LHCN-M2 (cell line): Measurements from ENCODE around the gene CDCA8. TPM values are rescaled to one million over a fixed set of nuclear protein-coding genes. Genes with fewer than 3 reads are reported as not detected.
A peak's percentile ranks its signal among the peaks of the same experiment; 100 is the strongest.
"Not testable (repeated sequence)": the region's sequence is repeated elsewhere in the genome, so short reads cannot be mapped to it uniquely, and the experiment has no call there.

ENCODE experiments used
- DNase-seq: peaks from one replicate; pipeline ENCODE4 v3.0.0-alpha.2; 2012; ENCODE audit warnings: low read depth
- total RNA-seq: library from RNA; depleted of rRNA; stranded (reverse); fragments of >200 nt; gene quantifications from 2 replicates; pipeline ENCODE4 v1.2.3, GENCODE V29; 2014; rRNA removed

The CDCA8 gene
- total RNA-seq, 1 experiment from 2014 or later, result 47.6 TPM

GRCh38 chr1:37732111-37732780, 39.9 kb downstream of the CDCA8 start:
- no peak for DNase-seq

DNA sequence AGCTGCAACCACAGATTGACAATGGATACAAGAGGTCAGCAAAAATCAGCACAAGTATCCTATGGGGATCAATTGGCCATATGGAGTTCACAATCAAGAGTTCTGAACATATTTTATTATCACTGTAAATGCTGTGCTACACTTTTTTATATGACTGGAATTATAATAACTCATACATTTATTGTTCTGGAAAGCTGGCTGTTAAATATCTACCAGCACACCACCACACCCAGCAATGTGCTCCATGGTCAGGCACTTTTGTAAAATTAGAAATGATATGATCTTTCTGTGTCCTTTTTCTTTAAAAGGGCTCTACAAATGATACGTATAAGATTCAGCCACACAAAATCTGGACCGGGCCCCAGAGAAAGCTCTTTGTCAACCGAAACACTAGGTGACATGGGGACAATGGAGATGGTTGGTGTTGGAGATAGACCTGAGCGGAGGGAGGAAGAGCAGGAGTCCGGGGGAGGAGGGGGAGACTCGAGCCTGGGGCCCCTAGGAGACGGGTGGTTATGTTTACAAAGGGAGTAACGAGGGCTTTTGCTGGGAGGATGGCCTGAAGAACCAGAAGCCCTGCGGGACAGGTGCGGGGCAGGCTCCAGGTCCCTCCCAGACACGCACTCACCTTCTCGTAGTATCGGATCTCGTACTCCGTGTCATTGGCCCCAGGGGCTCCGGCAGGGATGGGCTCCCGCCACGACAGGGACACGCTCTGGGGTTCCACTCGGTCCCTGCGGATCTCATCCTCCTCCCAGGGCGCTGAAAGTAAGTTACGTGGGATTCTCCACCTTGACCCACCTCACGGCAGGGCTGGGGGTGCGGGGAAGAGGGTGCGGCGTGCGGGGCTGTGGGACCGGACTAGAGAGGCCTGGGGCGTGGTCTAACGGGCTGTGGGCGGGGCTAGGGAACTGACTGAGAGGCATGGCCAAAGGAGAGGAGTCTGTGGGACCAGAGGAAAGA, 42.6 kb downstream of the CDCA8 start:
- no peak for DNase-seq

DNA sequence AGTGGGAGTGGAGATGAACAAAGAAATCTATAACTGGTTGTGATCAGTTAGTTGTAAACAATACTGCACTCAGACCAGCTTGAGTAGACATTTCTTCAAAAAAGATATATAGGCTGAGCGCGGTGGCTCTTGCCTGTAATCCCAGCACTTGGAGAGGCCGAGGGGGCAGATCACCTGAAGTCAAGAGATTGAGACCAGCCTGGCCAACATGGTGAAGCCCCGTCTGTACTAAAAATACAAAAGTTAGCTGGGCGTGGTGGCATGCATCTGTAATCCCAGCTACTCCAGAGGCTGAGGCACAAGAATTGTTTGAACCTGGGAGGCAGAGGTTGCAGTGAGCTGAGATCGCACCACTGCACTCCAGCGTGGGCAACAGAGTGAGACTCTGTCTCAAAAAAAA, 45.7 kb downstream of the CDCA8 start:
- not testable (repeated sequence) for DNase-seq

GRCh38 chr1:37738619-37739018, 46.3 kb downstream of the CDCA8 start:
- not testable (repeated sequence) for DNase-seq

DNA sequence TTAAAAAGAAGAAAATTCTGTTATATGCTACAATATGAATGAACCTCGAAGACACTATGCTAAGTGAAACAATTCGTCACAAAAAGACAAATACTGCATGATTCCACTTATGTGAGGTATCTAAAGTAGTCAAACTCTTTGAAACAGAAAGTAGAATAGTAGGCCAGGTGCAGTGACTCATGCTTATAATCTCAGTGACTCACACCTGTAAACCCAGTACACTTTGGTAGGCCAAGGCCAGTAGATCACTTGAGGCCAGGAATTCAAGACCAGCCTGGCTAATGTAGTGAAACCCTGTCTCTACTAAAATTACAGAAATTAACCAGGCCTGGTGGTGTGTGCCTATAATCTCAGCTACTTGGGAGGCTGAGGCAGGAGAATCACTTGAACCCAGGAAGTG, 46.9 kb downstream of the CDCA8 start:
- peak; percentile 24 for DNase-seq

DNA sequence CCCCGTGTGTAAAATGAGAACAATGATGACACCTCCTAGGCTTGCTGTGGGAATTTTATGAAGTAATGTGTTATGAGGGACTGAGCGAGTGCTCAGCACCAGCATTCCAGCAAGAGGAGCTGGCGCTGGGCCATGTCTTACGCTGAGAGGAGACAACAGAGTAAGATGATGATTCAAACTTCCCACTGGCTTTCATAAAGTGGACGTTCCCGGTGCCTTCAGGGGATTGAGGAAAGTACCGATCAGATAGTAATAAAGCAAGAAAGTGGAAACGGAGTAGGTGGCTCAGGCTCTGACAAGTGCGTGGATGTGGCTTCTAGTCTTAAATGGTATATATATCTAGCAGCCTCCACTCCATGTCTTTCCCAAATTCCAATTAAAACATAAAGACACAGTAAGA, 48.8 kb downstream of the CDCA8 start:
- DNase-seq, result peak; percentile 30

GRCh38 chr1:37741662-37742061, 49.3 kb downstream of the CDCA8 start:
- DNase-seq, result no peak

GRCh38 chr1:37746806-37747205, 54.5 kb downstream of the CDCA8 start:
- DNase-seq, result no peak

DNA sequence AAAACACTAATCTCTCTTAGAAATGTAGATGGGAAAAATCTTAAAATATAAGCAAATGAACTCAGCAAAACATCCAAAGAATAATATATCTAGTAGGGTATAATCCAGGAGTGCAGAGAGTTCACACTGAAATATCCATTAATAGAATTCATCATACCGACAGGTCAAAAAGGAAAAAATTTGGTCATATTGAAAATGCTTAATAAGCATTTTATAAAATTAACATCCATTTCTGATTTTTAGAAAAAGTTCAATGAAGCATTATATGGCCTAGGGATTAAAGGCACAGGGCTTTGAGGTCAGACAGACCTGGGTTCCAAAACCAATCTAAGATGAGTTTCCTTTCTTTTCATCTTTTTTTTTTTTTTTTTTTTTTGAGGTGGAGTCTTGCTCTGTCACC, 56.2 kb downstream of the CDCA8 start:
- DNase-seq, result no peak

GRCh38 chr1:37752213-37752582, 59.9 kb downstream of the CDCA8 start:
- DNase-seq, result no peak

DNA sequence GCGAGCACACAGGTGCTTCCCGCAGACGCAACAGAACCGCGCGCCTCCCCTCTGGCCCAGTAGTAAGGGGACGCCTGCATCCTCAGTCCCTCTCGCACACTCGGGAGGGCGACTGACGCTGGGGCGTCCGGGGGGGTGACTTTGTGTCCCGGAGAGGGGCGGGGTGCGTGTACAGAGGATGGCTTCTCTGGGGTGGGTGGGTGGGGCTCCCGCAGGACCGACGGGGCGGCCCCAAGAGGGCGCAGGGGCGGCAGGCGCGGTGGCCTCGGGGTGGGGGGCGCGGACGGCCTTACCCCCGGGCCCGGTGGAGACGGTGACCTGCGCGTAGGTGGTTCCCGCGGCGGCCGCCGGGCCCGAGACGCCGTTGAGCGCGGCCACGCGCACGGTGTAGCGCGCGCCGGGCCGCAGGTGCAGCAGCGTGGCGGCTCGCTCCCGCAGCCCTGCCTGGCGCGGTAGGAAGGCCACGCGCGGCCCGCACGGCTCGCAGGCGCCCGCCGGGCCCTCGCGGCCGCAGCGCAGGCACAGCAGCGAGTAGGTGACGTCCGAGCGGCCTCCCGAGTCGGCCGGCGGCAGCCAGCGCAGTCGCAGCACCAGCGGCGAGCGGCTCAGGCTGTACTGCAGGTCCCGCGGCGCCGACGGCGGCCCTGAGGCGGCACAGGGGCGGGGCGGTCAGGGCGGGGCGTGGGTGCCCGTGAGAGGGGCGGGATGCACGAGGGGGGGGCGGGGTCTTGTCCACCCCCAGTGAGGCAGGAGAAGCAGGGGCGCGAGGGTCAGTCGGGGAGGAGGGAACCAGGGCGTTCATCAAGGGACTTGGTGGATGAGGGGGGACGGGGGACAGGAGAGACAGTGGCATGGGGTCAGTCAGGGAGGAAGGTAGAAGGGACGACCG, 60.5 kb downstream of the CDCA8 start:
- DNase-seq, result no peak

DNA sequence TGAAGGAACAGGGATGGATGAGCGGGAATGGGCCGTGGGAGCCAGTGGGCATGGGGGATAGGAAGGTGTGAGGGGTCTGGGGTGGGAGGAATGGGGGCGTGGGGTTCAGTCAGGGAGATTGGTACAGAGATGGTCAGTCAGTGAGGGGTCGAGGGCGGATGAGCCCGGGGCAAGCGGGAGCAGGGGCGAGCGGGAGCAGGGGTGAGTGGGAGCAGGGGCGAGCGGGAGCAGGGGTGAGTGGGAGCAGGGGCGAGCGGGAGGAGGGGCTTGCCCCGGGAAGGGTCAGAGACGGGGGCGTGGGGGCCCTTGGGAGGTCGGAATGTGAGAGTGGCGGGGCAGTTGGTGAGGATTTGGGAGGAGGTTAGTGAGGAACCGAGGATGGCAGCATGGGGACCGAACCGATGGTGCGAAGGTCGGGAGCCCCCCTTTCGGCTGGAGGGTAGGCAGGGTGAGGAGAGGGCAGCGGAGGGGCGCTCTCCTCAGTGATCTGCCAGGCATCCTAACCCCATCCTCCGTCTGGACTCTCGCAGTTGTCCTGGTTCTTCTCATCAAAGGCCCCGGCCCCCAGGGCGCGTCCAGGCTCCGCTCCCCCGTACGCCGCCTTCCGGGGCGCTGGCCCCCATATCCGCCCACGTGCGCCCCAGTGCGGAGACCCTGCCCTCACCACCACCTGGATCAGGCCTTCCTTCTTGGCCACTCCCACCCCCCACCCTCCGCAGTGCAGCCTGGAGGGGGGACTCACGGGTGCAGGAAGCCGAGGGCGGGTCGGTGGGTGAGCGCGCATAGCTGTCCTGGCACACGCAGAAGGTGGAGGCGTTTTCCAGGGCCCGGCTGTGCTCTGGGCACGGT, 61.4 kb downstream of the CDCA8 start:
- no peak for DNase-seq

- no peak for DNase-seq
Measured at GRCh38 chr1:37755290-37755689, 63.0 kb downstream of the CDCA8 start.

- no peak for DNase-seq
Measured at GRCh38 chr1:37755951-37756560, 63.7 kb downstream of the CDCA8 start.

Other genes with a start within 250 kb of the CDCA8 start
- 3.3 and 4.7 TPM in 2 replicates for gene ZC3H12A, start 217.9 kb upstream of the CDCA8 start, total RNA-seq
- 86.2 and 90.1 TPM in 2 replicates for gene MEAF6, start 177.8 kb upstream of the CDCA8 start, total RNA-seq
- gene SNIP1, start 138.2 kb upstream of the CDCA8 start, total RNA-seq, result 10.6 and 18.6 TPM in 2 replicates
- gene DNALI1, start 135.6 kb upstream of the CDCA8 start, total RNA-seq, result 13.3 and 13.9 TPM in 2 replicates
- 65.1 and 73.9 TPM in 2 replicates for gene GNL2, start 96.6 kb upstream of the CDCA8 start, total RNA-seq
- gene RSPO1, start 57.6 kb upstream of the CDCA8 start, total RNA-seq, result not detected in 2 replicates
- not detected in 2 replicates for gene EPHA10, start 72.6 kb downstream of the CDCA8 start, total RNA-seq
- gene MANEAL, start 101.3 kb downstream of the CDCA8 start, total RNA-seq, result 2.5 and 2.9 TPM in 2 replicates
- gene C1orf122, start 115.3 kb downstream of the CDCA8 start, total RNA-seq, result 81.4 and 86.5 TPM in 2 replicates
- 24.1 and 29.0 TPM in 2 replicates for gene YRDC, start 115.7 kb downstream of the CDCA8 start, total RNA-seq
- 1.6 and 2.1 TPM in 2 replicates for gene MTF1, start 167.1 kb downstream of the CDCA8 start, total RNA-seq